Stimulated activated naive CD8-positive, alpha-beta T cell treated with anti-CD3 and anti-CD28 coated beads, Interleukin-15, amount 100 ng/mL, for 72 hours (primary cell): ENCODE measurements around the gene FTCDNL1.

Experiments
- ATAC-seq: fragments of 150-1000 bp; cut with Tn5 transposase; 2 replicates; pipeline ENCODE4 v1.10.0; 2021; ENCODE audit warnings: mild to moderate bottlenecking, moderate library complexity
- DNase-seq, 2 donors: peaks; one replicate each; pipeline ENCODE4 v3.0.0; 2021 to 2022
- H3K27ac Mint-ChIP-seq, 2 donors: one replicate each; pipeline ENCODE4 v1.8.0; 2022; ENCODE audit warnings: mild to moderate bottlenecking in 2 of 2, mixed read lengths in 2 of 2, moderate library complexity in 2 of 2
- H3K27me3 Mint-ChIP-seq: one replicate; pipeline ENCODE4 v1.8.0; 2022; ENCODE audit warnings: mixed read lengths
- H3K4me1 Mint-ChIP-seq: one replicate; pipeline ENCODE4 v1.8.0; 2022; ENCODE audit warnings: mild to moderate bottlenecking, mixed read lengths
- H3K4me3 Mint-ChIP-seq, 2 donors: one replicate each; pipeline ENCODE4 v1.8.0; 2022; ENCODE audit warnings: mild to moderate bottlenecking in 2 of 2, mixed read lengths in 2 of 2, moderate library complexity in 1 of 2
- H3K9me3 Mint-ChIP-seq, 2 donors: one replicate each; pipeline ENCODE4 v1.8.0; 2022; ENCODE audit warnings: mixed read lengths in 2 of 2

The FTCDNL1 gene

DNA sequence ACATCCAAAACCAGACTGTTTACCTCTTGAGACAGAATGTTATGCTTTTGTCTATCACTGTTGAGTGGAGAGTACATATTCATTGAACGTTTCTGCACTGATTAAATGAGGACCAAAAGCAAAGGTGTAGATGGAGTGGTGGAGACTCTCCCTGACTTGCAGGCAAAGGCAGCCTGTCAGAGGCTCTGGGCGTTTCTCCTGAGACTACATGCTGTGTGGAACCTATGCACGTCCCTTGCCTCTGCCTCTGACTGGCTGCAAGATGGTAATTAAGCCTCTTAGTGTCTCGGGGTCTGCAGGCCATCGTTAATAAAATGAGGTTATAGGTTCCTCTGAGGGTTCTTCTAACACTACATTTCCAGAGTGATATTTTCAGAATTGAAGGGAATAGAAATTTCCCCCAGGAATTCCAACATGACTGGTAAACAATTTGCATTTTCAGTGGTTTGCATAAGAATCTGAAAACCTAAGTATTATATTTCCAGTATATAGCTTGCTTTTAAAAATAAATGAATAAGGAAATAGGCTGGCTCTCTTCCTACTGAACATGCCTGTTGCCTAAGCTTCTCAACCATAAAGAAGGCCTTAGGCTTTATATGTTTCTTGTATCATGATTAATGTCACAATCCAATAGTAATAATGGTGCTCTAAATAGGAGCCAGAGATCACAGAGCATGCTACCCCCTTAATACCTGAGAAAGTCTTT is 107.4 kb downstream of the FTCDNL1 start:
- ATAC-seq: no peak
- Mint-ChIP-seq H3K27me3 (peaks cover 16% of the 10 kb centered on the region), H3K4me3 (no peak overlapping the region), H3K27ac (no peak overlapping the region), H3K4me1 (peaks cover 6% of the 10 kb centered on the region), H3K9me3 (no peaks in the 10 kb centered on the region)
- DNase-seq: no peak

GRCh38 chr2:199742884-199743283 is 108.1 kb downstream of the FTCDNL1 start:
- ATAC-seq: no peak
- H3K27ac Mint-ChIP-seq: no peak overlapping the region
- no peaks in the 10 kb centered on the region for H3K9me3 Mint-ChIP-seq
- no peak for DNase-seq
- H3K4me3 Mint-ChIP-seq: no peak overlapping the region
- H3K4me1 Mint-ChIP-seq: peaks cover 6% of the 10 kb centered on the region
- H3K27me3 Mint-ChIP-seq: peaks cover 22% of the 10 kb centered on the region

DNA sequence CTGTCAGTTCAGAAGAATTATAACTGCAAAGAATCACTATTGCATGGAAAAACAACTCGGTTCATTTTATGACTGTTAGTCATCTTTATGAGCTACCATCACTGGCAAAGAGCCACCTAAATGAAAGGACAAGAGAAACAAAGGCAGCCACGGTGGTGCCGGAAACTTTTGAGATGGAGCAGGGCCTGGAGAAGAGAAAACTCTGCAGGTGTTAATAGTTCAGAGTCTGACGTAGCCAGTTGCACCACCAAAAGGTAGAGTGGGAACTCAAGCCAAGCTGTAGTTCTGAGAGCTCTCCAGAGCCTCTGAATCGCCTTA is 110.9 kb downstream of the FTCDNL1 start:
- ATAC-seq (no peak), DNase-seq (no peak)
- H3K9me3 Mint-ChIP-seq: no peaks in the 10 kb centered on the region
- peaks cover 33% of the 10 kb centered on the region for H3K27me3 Mint-ChIP-seq
- H3K4me1 Mint-ChIP-seq: peaks cover 6% of the 10 kb centered on the region
- H3K4me3 Mint-ChIP-seq: no peak overlapping the region
- H3K27ac Mint-ChIP-seq: peak overlapping the region in 1 of 2 donors; percentile 6

DNA sequence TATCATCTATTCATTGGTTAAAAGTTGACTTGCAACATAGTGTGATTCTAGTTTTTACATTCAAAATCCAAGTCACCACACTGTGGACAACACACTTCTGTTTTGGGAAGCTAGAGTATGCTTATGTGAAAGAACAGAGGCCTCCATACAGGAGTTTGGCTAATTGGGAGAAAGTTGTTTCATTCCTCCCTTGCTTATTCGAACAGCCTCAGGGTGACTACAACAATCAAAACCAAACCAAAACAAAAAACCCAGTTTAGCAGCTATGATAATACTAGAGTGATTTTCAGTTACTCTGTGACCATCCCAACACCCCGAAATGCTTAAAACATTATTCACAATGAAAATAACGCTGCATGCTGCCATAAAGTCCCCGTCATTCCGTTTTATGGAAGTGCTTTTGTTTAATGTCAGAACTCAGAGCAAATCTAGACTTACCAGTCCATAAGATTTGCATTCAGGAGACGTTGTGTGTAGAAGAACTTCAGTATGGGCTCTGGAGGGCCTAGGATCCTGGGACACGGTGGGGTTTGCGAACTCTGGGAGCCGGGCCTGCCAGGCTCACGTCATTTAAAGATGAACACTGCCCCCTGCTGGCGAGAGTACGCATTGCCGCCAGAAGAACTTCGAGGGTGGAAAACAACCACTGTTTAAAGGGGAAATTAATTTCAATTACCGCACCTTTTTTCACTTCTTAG is 111.4 kb downstream of the FTCDNL1 start:
- peaks cover 33% of the 10 kb centered on the region for H3K27me3 Mint-ChIP-seq
- ATAC-seq (peak; percentile 21), DNase-seq (peak; percentile 46)
- peak overlapping the region in 1 of 2 donors; percentile 6 for H3K27ac Mint-ChIP-seq
- no peak overlapping the region for H3K4me3 Mint-ChIP-seq
- peaks cover 6% of the 10 kb centered on the region for H3K4me1 Mint-ChIP-seq
- no peaks in the 10 kb centered on the region for H3K9me3 Mint-ChIP-seq

DNA sequence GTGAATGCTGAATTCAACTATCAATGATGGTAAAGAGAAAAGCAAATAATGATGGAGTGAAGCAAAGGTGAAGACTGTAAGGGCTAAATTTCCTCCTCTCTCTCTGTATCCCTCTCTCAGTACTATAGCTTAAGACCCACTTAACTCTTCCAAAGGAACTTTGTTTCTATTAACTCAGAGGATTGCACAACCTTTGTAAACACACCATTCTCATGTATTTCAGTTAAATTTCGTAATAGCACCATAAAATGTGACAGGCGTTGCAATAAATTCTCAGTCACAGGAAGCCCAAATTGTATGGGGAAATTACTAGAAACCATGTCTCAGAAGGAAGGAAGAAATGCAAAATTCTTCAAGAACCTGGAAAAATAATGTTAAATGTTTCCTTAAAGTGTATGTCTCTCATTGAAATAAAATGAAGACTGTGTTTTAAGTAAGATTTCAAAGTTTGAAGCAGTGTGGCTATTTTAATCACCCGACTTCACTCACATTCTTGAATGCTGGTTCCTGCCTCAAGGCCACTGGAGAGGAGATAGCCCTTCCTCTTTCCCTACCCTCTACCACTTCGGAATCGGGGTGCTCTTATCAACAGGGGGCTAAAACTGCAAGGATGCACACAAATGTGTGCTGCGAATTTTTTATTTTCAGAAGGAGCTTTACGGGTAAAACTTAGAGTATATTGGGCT is 112.1 kb downstream of the FTCDNL1 start:
- H3K4me1 Mint-ChIP-seq: peaks cover 6% of the 10 kb centered on the region
- no peak for ATAC-seq
- no peaks in the 10 kb centered on the region for H3K9me3 Mint-ChIP-seq
- H3K27ac Mint-ChIP-seq: no peak overlapping the region
- no peak overlapping the region for H3K4me3 Mint-ChIP-seq
- no peak for DNase-seq
- peaks cover 33% of the 10 kb centered on the region for H3K27me3 Mint-ChIP-seq

GRCh38 chr2:199734651-199735050 is 116.3 kb downstream of the FTCDNL1 start:
- H3K27me3 Mint-ChIP-seq: peaks cover 43% of the 10 kb centered on the region

GRCh38 chr2:199734011-199734410 is 117.0 kb downstream of the FTCDNL1 start:
- Mint-ChIP-seq H3K4me3 (no peak overlapping the region), H3K27me3 (peaks cover 42% of the 10 kb centered on the region), H3K4me1 (no peaks in the 10 kb centered on the region), H3K9me3 (no peaks in the 10 kb centered on the region), H3K27ac (no peak overlapping the region)
- DNase-seq (no peak), ATAC-seq (no peak)

More at GRCh38 chr2:199734651-199735050, 116.3 kb downstream of the FTCDNL1 start:
- Mint-ChIP-seq H3K9me3 (no peaks in the 10 kb centered on the region), H3K4me3 (no peak overlapping the region), H3K27ac (no peak overlapping the region), H3K4me1 (peaks cover 2% of the 10 kb centered on the region)
- DNase-seq (no peak), ATAC-seq (no peak)

DNA sequence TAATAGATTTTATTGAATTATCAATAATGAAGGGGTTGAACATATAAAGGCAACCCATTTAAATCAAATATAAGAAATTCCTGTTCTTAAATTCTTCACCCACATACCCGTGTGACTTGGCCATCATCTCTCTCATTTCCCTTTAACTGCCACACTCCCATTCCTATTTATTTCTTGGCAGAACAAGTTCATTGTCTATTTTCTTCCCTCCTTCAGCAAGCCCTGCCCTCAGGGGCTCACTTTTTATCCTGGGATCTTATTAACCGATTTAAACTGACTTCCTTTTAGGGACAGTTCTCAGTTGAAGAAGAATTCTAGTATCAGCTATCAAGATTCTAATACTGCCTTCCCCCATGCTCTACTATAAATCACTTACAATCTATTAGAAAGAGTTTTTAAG is 123.2 kb downstream of the FTCDNL1 start:
- H3K27me3 Mint-ChIP-seq: peaks cover 49% of the 10 kb centered on the region
- H3K4me1 Mint-ChIP-seq: no peaks in the 10 kb centered on the region
- H3K27ac Mint-ChIP-seq: no peak overlapping the region
- DNase-seq (no peak), ATAC-seq (no peak)
- no peaks in the 10 kb centered on the region for H3K9me3 Mint-ChIP-seq
- no peak overlapping the region for H3K4me3 Mint-ChIP-seq

- DNase-seq: no peak
- no peaks in the 10 kb centered on the region for H3K4me1 Mint-ChIP-seq
These were observed 123.7 kb downstream of the FTCDNL1 start for GRCh38 chr2:199727306-199727705.

DNA sequence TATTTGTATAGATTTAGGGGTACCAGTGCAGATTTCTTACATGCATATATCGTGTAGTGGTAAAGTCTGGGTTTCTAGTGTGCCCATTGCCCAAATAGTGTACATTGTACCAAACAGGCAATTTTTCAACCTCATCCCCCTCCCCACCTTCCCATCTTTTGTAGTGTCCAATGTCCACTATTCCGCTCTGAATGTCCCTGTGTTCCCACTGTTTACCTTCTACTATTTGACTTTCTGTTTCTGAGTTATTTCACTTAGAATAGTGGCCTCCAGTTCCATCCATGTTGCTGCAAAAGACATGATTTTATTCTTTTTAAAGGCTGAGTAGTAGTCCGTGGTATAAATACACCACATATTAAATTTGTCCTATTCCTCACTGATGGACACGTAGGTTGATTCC is 132.9 kb downstream of the FTCDNL1 start:
- ATAC-seq (no peak), DNase-seq (no peak)
- no peaks in the 10 kb centered on the region for H3K9me3 Mint-ChIP-seq
- H3K4me1 Mint-ChIP-seq: no peaks in the 10 kb centered on the region
- H3K27ac Mint-ChIP-seq: no peak overlapping the region
- H3K4me3 Mint-ChIP-seq: no peak overlapping the region
- H3K27me3 Mint-ChIP-seq: no peaks in the 10 kb centered on the region

More at GRCh38 chr2:199727306-199727705, 123.7 kb downstream of the FTCDNL1 start:
- no peaks in the 10 kb centered on the region for H3K9me3 Mint-ChIP-seq
- no peak overlapping the region for H3K4me3 Mint-ChIP-seq
- H3K27me3 Mint-ChIP-seq: peaks cover 47% of the 10 kb centered on the region
- no peak for ATAC-seq
- no peak overlapping the region for H3K27ac Mint-ChIP-seq

GRCh38 chr2:199717587-199717907 is 133.4 kb downstream of the FTCDNL1 start:
- no peak for ATAC-seq

DNA sequence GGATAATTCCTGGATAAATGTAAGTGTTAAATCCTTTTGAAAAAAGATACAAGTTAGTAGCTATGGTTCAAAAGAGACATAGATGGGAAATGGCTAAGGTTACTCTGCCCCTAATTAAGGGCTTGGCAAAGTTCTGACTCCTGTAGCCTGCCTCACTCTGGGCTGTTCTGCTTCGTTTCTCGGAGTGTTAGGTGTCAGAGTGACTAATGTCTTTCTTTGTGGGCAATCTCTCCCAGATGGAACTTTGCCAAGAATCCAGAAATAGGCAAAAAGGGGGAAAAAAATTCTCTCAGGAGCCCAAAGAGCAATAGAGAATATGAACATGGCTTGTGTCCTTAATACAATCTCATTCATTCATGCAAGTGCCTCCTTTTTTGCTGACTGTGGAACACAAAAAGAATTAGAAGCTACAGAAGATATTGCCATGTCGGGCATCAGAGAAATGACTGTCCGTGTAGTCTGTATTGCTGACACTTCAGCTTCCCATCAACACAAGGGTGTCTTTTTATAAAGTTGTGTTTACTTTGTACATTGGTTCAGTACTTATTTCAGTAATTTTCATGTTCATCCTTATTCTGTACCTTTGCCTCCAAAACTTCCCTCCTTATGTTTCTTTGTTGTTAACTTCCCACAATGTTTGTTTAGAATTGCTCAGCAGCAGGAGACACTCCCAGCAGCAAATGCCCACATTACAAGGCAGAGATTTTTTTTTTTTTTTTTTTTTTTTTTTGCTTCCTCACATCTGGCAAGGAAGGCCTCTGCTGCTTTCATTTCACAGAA is 134.0 kb downstream of the FTCDNL1 start:
- Mint-ChIP-seq H3K4me1 (no peaks in the 10 kb centered on the region), H3K27me3 (no peaks in the 10 kb centered on the region), H3K27ac (no peak overlapping the region), H3K4me3 (no peak overlapping the region), H3K9me3 (no peaks in the 10 kb centered on the region)
- DNase-seq: no peak
- ATAC-seq: no peak

More at GRCh38 chr2:199717587-199717907, 133.4 kb downstream of the FTCDNL1 start:
- DNase-seq: no peak
- no peaks in the 10 kb centered on the region for H3K4me1 Mint-ChIP-seq
- no peak overlapping the region for H3K4me3 Mint-ChIP-seq
- no peaks in the 10 kb centered on the region for H3K27me3 Mint-ChIP-seq
- no peaks in the 10 kb centered on the region for H3K9me3 Mint-ChIP-seq
- H3K27ac Mint-ChIP-seq: no peak overlapping the region

GRCh38 chr2:199713746-199714145 is 137.2 kb downstream of the FTCDNL1 start:
- ATAC-seq (no peak), DNase-seq (no peak)
- no peak overlapping the region for H3K4me3 Mint-ChIP-seq
- H3K4me1 Mint-ChIP-seq: no peaks in the 10 kb centered on the region
- H3K27me3 Mint-ChIP-seq: no peaks in the 10 kb centered on the region
- no peak overlapping the region for H3K27ac Mint-ChIP-seq
- H3K9me3 Mint-ChIP-seq: no peaks in the 10 kb centered on the region

DNA sequence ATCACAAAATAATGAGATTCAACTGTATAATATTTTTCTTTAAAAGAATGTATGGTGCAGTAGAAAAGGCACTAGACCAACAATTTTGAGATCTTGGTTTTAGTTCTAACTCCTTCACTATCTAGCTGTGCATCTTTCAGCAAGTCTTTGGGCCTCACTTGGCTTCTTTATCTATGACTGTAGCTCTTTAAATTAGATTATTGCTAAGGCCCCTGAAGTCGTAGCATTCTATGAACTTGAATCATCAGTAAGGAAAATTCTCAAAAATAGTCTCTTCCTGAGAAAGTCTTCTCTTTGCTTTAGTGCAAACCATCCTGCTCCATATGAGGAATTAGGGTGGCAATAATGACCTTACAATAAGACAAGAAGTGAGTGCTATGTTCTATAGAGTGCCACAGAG is 140.4 kb downstream of the FTCDNL1 start:
- ATAC-seq: no peak
- no peak overlapping the region for H3K27ac Mint-ChIP-seq
- no peaks in the 10 kb centered on the region for H3K27me3 Mint-ChIP-seq
- no peak for DNase-seq
- no peaks in the 10 kb centered on the region for H3K4me1 Mint-ChIP-seq
- H3K9me3 Mint-ChIP-seq: peaks cover 8 to 9% of the 10 kb centered on the region in 2 donors
- H3K4me3 Mint-ChIP-seq: no peak overlapping the region
